ENCODE measurements around the gene PTPRN. TPM values are rescaled to one million over a fixed set of nuclear protein-coding genes. Genes with fewer than 3 reads are reported as not detected.
A peak's percentile ranks its signal among the peaks of the same experiment; 100 is the strongest.

The PTPRN gene
- total RNA-seq, 2 donors from 2014 or later: not detected

DNA sequence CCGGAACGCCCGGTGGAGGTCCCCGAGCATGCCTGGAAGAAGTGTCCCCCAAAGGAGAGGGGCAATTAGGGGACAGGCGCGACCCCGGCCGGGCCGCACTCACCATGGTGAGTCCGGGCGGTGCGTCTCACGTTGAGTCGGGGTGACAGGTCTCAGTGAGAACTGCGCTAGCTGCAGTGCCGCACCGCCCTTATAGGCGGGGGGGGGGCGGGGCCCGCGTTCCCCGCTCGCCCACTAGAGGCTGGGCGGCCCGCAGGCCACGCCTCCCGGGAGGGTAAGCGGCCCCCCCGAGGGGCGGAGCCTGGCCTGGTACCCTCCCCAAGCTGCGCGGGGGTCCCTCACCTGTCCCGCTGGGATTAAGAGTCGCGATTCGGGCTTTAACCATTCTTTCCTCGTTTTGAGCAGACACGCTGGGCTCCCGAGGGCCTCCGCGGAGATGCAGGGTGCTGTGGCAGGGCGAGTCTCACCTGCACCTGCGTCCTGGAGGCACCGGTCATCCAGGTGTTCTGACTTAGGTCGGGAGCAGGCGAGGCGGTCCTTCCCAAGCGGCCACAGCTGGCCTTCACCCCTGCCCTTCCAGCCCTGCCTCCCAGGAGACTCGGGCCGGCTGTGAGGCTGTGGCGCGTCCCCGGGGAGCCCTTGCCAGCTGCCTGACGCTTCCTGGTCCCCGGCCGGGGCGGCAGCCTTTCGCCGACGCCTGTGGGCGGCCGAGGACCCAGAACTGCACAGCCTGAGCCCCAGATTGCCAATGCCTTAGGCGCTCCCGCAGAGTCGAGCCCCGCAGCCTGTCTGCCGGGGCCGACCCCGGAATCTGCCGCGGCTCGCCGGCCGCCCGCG lies 55.2 kb downstream of the PTPRN start, which contains the start of gene TUBA4A:
TUBA4A (minus strand) TSS at position 166 of the 837 bp plus-strand sequence; CDS start at position 106, 60 bp downstream.
- ATAC-seq (ENCODE audit: insufficient number of reproducible peaks, low FRiP score, low read depth) (peak; percentile 65), DNase-seq (ENCODE audit: low spot score) (no peak)
- no peaks in the 10 kb centered on the region for H3K27me3 ChIP-seq (replicated peaks; ENCODE audit: insufficient read depth)
- TF ChIP-seq, protein P1, sequence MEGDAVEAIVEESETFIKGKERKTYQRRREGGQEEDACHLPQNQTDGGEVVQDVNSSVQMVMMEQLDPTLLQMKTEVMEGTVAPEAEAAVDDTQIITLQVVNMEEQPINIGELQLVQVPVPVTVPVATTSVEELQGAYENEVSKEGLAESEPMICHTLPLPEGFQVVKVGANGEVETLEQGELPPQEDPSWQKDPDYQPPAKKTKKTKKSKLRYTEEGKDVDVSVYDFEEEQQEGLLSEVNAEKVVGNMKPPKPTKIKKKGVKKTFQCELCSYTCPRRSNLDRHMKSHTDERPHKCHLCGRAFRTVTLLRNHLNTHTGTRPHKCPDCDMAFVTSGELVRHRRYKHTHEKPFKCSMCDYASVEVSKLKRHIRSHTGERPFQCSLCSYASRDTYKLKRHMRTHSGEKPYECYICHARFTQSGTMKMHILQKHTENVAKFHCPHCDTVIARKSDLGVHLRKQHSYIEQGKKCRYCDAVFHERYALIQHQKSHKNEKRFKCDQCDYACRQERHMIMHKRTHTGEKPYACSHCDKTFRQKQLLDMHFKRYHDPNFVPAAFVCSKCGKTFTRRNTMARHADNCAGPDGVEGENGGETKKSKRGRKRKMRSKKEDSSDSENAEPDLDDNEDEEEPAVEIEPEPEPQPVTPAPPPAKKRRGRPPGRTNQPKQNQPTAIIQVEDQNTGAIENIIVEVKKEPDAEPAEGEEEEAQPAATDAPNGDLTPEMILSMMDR (IDR thresholded peaks at IDR 0.05): no peak
- H3K4me1 ChIP-seq (ENCODE audit: control insufficient read depth in 1 of 2, low read depth in 2 of 2): peaks cover 29 to 50% of the 10 kb centered on the region in 2 donors
- H3K36me3 ChIP-seq: peaks cover 7% of the 10 kb centered on the region
- peak within 1 kb of the TSS; percentile 88 to 95 for H3K27ac ChIP-seq
- H3K9me3 ChIP-seq: no peaks in the 10 kb centered on the region
- H3K4me3 ChIP-seq: peak within 1 kb of the TSS; percentile 76

DNA sequence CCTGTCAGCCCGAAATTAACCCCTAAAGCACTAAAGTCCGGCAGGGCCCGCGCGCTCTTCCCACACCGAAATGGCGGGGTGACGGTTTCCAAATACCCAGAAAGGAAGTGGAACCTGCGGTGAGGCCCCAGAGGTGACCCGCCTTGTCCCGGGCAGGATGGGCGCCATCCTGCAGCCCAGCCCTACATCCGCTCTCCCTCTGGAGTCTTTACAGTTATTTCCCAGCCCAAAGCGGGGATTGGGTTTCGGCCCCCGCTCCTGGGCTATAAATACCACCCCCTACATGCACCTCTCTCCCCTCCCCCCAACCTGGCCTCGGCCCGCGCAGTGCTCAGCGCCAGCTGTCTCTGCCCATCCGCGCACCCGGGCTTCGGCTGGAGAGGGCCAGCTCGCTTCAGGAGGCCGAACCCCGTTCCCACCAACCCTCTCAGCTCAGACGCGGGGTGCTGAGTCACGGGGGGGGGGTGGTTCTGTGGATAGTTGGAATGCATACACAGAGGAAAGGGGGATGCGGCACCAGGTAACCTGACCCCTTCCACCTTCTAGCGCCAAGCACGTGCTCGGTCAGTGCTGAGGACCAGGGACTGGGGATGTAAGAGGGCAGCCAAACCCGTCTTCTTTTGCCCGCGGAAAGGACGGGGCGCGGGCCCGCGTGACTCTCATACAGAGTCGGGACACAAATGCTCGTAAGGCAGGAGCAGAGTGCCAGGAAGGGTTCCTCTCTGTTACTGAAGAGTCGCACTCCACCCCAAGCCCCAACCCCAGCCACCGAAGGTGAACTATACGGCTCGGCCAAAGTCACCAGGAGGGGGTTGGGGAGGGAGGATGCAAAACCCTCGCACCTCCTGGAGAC lies 56.1 kb downstream of the PTPRN start, which contains the start of gene TUBA4B:
TUBA4B (plus strand) TSS at position 344 of the 853 bp plus-strand sequence; CDS start at position 509, 165 bp downstream.
- Histone ChIP-seq H3K36me3 (peaks cover 7% of the 10 kb centered on the region), H3K27me3 (replicated peaks; ENCODE audit: insufficient read depth) (no peaks in the 10 kb centered on the region), H3K4me3 (peak within 1 kb of the TSS; percentile 76), H3K27ac (peak within 1 kb of the TSS; percentile 88 to 95), H3K4me1 (ENCODE audit: control insufficient read depth in 1 of 2, low read depth in 2 of 2) (peaks cover 37 to 59% of the 10 kb centered on the region in 2 donors), H3K9me3 (no peaks in the 10 kb centered on the region)
- ATAC-seq (ENCODE audit: insufficient number of reproducible peaks, low FRiP score, low read depth) (no peak), DNase-seq (ENCODE audit: low spot score) (no peak)
- TF ChIP-seq, protein P1 (IDR thresholded peaks at IDR 0.05): no peak

DNA sequence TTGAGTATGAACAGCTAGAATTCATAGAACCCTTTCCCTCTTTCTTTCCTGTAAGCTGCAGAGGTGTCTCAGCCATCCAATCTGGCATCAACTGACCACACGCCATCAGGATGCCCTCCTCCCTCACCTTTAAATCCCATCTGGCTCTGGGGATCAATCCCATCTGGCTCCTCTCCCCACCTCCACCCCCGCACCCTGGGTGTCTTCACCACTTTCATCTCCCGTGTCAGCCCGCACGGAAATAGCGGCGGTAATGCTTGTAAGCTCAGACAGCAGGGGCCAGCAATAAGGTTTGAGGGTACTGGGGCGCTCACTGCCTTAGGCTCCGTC lies 56.7 kb downstream of the PTPRN start:
- peak overlapping the region; percentile 88 to 95 for H3K27ac ChIP-seq
- DNase-seq (ENCODE audit: low spot score) (no peak), ATAC-seq (ENCODE audit: insufficient number of reproducible peaks, low FRiP score, low read depth) (no peak)
- no peaks in the 10 kb centered on the region for H3K9me3 ChIP-seq
- no peaks in the 10 kb centered on the region for H3K27me3 ChIP-seq (replicated peaks; ENCODE audit: insufficient read depth)
- H3K4me1 ChIP-seq (ENCODE audit: control insufficient read depth in 1 of 2, low read depth in 2 of 2): peaks cover 37 to 65% of the 10 kb centered on the region in 2 donors
- peaks cover 7% of the 10 kb centered on the region for H3K36me3 ChIP-seq
- TF ChIP-seq, protein P1 (IDR thresholded peaks at IDR 0.05): no peak
- H3K4me3 ChIP-seq: peak overlapping the region; percentile 76

DNA sequence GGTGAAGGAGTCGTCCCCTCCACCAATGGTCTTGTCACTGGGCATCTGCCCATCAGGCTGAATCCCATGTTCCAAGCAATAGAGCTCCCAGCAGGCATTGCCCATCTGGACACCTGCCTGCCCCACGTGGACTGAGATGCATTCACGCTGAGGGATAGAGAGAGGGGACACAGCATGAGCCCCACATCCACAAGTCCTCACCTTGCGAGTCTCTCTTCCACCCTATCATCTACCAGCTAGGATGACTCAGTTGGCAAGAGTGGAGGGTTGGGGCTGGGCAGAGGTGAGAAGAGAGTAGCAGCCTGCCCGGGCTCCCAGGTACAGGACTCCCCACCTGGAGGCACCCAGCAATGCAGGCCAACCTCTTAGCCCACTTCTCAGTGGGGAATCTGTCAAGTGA lies 57.1 kb downstream of the PTPRN start:
- Histone ChIP-seq H3K9me3 (no peaks in the 10 kb centered on the region), H3K4me3 (peak overlapping the region; percentile 76), H3K27ac (peak overlapping the region; percentile 88 to 95), H3K4me1 (ENCODE audit: control insufficient read depth in 1 of 2, low read depth in 2 of 2) (peaks cover 37 to 69% of the 10 kb centered on the region in 2 donors), H3K27me3 (replicated peaks; ENCODE audit: insufficient read depth) (no peaks in the 10 kb centered on the region), H3K36me3 (peaks cover 7% of the 10 kb centered on the region)
- DNase-seq (ENCODE audit: low spot score) (no peak), ATAC-seq (ENCODE audit: insufficient number of reproducible peaks, low FRiP score, low read depth) (no peak)
- TF ChIP-seq, protein P1 (IDR thresholded peaks at IDR 0.05): no peak

DNA sequence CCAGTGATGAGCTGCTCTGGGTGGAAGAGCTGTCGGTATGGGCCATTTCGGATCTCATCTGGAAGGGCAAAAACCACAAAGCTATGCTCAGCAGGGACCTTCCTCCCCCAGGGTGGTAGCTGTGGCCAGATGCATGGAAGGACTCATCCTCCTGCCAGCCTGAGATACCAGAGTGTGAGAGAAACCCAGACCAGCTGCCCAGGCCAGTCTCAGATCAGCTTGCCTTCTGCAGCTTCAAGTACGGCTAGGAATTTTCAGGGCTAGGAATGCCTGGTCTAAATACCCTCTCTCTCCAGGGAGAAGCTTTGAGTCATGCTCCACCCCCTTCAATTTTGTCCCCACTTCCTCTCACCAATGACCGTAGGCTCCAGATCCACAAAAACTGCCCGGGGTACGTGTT lies 57.5 kb downstream of the PTPRN start:
- ATAC-seq (ENCODE audit: insufficient number of reproducible peaks, low FRiP score, low read depth) (no peak), DNase-seq (ENCODE audit: low spot score) (no peak)
- Histone ChIP-seq H3K4me3 (peak overlapping the region; percentile 76), H3K9me3 (no peaks in the 10 kb centered on the region), H3K27ac (peak overlapping the region; percentile 88 to 95), H3K4me1 (ENCODE audit: control insufficient read depth in 1 of 2, low read depth in 2 of 2) (peaks cover 37 to 73% of the 10 kb centered on the region in 2 donors), H3K36me3 (peaks cover 7% of the 10 kb centered on the region), H3K27me3 (replicated peaks; ENCODE audit: insufficient read depth) (no peaks in the 10 kb centered on the region)
- TF ChIP-seq, protein P1 (IDR thresholded peaks at IDR 0.05): no peak

Data from thoracic aorta (tissue), 2 donors.